Measurements from ENCODE around the gene LCTL.

LCTL gene

GRCh38 chr15:66542896-66543295 lies 22.9 kb downstream of the LCTL start:
- Histone ChIP-seq H2AFZ (ENCODE audit: low read length) (no peak overlapping the region), H3K36me3 (ENCODE audit: insufficient read depth, low read length) (peaks cover 50% of the 10 kb centered on the region), H3K9me2 (ENCODE audit: low read depth, low read length) (no peaks in the 10 kb centered on the region), H3K9me3 (ENCODE audit: low read length) (no peaks in the 10 kb centered on the region), H3K9ac (ENCODE audit: low read length) (no peak overlapping the region), H3K4me3 (ENCODE audit: low read depth, low read length, poor library complexity, severe bottlenecking) (no peak overlapping the region), H3K27me3 (ENCODE audit: insufficient read depth, low read length) (no peaks in the 10 kb centered on the region), H4K20me1 (ENCODE audit: insufficient read depth, low read length) (no peaks in the 10 kb centered on the region), H3K4me2 (ENCODE audit: low read length) (no peak overlapping the region), H3K27ac (ENCODE audit: low read depth, low read length, poor library complexity, severe bottlenecking) (no peak overlapping the region), H3K79me2 (ENCODE audit: insufficient read depth, low read length) (no peaks in the 10 kb centered on the region), H3K4me1 (ENCODE audit: insufficient read depth, low read length, severe bottlenecking) (peaks cover 4% of the 10 kb centered on the region), H3F3A (ENCODE audit: insufficient read depth, low read length) (no peaks in the 10 kb centered on the region)
- TF ChIP-seq EZH2 (IDR thresholded peaks at IDR 0.05; ENCODE audit: borderline replicate concordance, low read length): no peak
- TF ChIP-seq, protein P1, sequence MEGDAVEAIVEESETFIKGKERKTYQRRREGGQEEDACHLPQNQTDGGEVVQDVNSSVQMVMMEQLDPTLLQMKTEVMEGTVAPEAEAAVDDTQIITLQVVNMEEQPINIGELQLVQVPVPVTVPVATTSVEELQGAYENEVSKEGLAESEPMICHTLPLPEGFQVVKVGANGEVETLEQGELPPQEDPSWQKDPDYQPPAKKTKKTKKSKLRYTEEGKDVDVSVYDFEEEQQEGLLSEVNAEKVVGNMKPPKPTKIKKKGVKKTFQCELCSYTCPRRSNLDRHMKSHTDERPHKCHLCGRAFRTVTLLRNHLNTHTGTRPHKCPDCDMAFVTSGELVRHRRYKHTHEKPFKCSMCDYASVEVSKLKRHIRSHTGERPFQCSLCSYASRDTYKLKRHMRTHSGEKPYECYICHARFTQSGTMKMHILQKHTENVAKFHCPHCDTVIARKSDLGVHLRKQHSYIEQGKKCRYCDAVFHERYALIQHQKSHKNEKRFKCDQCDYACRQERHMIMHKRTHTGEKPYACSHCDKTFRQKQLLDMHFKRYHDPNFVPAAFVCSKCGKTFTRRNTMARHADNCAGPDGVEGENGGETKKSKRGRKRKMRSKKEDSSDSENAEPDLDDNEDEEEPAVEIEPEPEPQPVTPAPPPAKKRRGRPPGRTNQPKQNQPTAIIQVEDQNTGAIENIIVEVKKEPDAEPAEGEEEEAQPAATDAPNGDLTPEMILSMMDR (IDR thresholded peaks at IDR 0.05; ENCODE audit: low read length): no peak

DNA sequence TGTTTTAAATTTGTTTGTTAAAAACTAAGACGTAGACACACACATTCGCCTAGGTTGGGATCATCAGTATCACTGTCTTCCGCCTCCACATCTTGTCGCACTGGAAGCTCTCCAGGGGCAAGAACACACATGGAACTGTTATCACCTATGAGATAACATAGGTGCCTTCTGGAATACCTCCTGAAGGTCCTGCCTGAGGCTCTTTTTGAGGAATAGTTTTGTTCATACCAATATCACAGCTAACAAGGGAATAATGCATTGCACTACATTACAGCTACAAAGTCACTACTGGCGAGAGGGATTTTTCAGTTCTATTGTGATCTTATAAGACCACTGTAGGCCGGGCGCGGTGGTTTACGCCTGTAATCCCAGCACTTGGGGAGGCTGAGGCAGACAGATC lies 30.7 kb downstream of the LCTL start:
- H2AFZ ChIP-seq (ENCODE audit: low read length): no peak overlapping the region
- H3K36me3 ChIP-seq (ENCODE audit: insufficient read depth, low read length): peaks cover 60% of the 10 kb centered on the region
- no peaks in the 10 kb centered on the region for H3K9me2 ChIP-seq (ENCODE audit: low read depth, low read length)
- H3K9me3 ChIP-seq (ENCODE audit: low read length): no peaks in the 10 kb centered on the region
- no peak overlapping the region for H3K27ac ChIP-seq (ENCODE audit: low read depth, low read length, poor library complexity, severe bottlenecking)
- no peaks in the 10 kb centered on the region for H3K79me2 ChIP-seq (ENCODE audit: insufficient read depth, low read length)
- peaks cover 6% of the 10 kb centered on the region; the same call in 1 of the 2 replicates for H3F3A ChIP-seq (ENCODE audit: insufficient read depth, low read length)
- no peak overlapping the region for H3K9ac ChIP-seq (ENCODE audit: low read length)
- no peaks in the 10 kb centered on the region for H3K4me1 ChIP-seq (ENCODE audit: insufficient read depth, low read length, severe bottlenecking)
- H4K20me1 ChIP-seq (ENCODE audit: insufficient read depth, low read length): no peaks in the 10 kb centered on the region
- no peak for TF ChIP-seq EZH2 (IDR thresholded peaks at IDR 0.05; ENCODE audit: borderline replicate concordance, low read length)
- TF ChIP-seq, protein P1 (IDR thresholded peaks at IDR 0.05; ENCODE audit: low read length): no peak
- no peak overlapping the region for H3K4me2 ChIP-seq (ENCODE audit: low read length)
- no peaks in the 10 kb centered on the region for H3K27me3 ChIP-seq (ENCODE audit: insufficient read depth, low read length)
- no peak overlapping the region for H3K4me3 ChIP-seq (ENCODE audit: low read depth, low read length, poor library complexity, severe bottlenecking)

GRCh38 chr15:66524838-66525237 lies 41.0 kb downstream of the LCTL start:
- Histone ChIP-seq H3F3A (ENCODE audit: insufficient read depth, low read length) (no peaks in the 10 kb centered on the region), H3K79me2 (ENCODE audit: insufficient read depth, low read length) (no peaks in the 10 kb centered on the region), H3K4me2 (ENCODE audit: low read length) (no peak overlapping the region), H3K27ac (ENCODE audit: low read depth, low read length, poor library complexity, severe bottlenecking) (no peak overlapping the region), H3K9me2 (ENCODE audit: low read depth, low read length) (no peaks in the 10 kb centered on the region), H3K4me3 (ENCODE audit: low read depth, low read length, poor library complexity, severe bottlenecking) (no peak overlapping the region), H3K27me3 (ENCODE audit: insufficient read depth, low read length) (no peaks in the 10 kb centered on the region), H3K4me1 (ENCODE audit: insufficient read depth, low read length, severe bottlenecking) (no peaks in the 10 kb centered on the region), H3K9ac (ENCODE audit: low read length) (no peak overlapping the region), H3K9me3 (ENCODE audit: low read length) (no peaks in the 10 kb centered on the region), H3K36me3 (ENCODE audit: insufficient read depth, low read length) (peaks cover 86% of the 10 kb centered on the region), H2AFZ (ENCODE audit: low read length) (no peak overlapping the region), H4K20me1 (ENCODE audit: insufficient read depth, low read length) (no peaks in the 10 kb centered on the region)
- TF ChIP-seq EZH2 (IDR thresholded peaks at IDR 0.05; ENCODE audit: borderline replicate concordance, low read length): no peak
- TF ChIP-seq, protein P1 (IDR thresholded peaks at IDR 0.05; ENCODE audit: low read length): no peak

All from OCI-LY1 (cell line).